ENCODE results near the gene KLK5.

KLK5 gene

DNA sequence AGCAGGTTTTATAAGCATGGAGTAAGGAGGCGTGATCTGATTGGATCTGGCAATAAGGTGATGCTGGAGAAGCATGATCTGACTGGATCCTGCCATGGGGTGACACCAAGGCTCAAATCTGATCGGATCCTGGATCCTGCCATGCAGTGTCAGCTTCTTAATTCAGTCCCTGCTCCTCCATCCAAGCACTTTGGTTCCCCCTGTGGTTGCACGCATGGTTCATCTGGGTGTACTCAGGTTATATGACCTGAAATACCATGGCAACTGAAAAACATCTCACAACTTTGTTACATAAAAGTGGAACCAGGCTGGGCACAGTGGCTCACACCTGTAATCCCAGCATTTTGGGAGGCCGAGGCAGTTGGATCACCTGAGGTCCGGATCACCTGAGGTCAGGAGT, 24.0 kb downstream of the KLK5 start:
- H3K4me2 ChIP-seq (ENCODE audit: low read depth, low read length, poor library complexity, severe bottlenecking): no peak overlapping the region
- H3K4me3 ChIP-seq (ENCODE audit: low read length, poor library complexity, severe bottlenecking): no peak overlapping the region
- TF ChIP-seq CTCF (conservative IDR thresholded peaks at IDR 0.05; ENCODE audit: low read length) (no peak), EZH2phosphoT487 (IDR thresholded peaks at IDR 0.05; ENCODE audit: borderline replicate concordance) (no peak)
- no peaks in the 10 kb centered on the region for H3K36me3 ChIP-seq (ENCODE audit: insufficient read depth, low read length)
- no peaks in the 10 kb centered on the region for H3K9me2 ChIP-seq (replicated peaks; ENCODE audit: low read depth, low read length)
- H3K9me3 ChIP-seq (ENCODE audit: insufficient read depth, low read depth, low read length): no peaks in the 10 kb centered on the region
- no peaks in the 10 kb centered on the region for H4K20me1 ChIP-seq (ENCODE audit: insufficient read depth, low read length, poor library complexity, severe bottlenecking)
- H3K9ac ChIP-seq (ENCODE audit: low read depth, low read length, poor library complexity, severe bottlenecking): no peak overlapping the region
- no peak overlapping the region for H2AFZ ChIP-seq (ENCODE audit: low read length)
- no peaks in the 10 kb centered on the region for H3K27me3 ChIP-seq (ENCODE audit: insufficient read depth, low read length, poor library complexity, severe bottlenecking)
- H3K4me1 ChIP-seq (ENCODE audit: insufficient read depth, low read length, poor library complexity, severe bottlenecking): no peaks in the 10 kb centered on the region
- H3K79me2 ChIP-seq (ENCODE audit: insufficient read depth, low read length): no peaks in the 10 kb centered on the region
- no peaks in the 10 kb centered on the region for H3F3A ChIP-seq (ENCODE audit: low read depth)

DNA sequence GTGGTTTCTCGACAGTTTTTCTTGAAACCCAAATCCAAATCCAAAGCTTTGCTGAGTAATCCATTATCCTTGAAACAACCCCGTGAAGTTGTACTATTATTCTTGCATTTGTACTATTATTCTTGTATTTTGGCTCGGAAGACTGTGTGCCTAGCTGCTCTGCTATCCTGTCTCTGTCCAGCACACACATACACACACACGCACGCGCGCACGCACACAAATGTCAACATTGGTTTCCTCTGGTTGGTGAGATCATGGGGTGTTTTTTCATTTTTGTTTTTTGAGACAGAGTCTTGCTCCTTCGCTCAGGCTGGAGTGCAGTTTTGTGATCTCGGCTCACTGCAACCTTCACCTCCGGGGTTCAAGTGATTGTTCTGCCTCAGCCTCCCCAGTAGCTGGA, 26.7 kb downstream of the KLK5 start:
- H3K9me3 ChIP-seq (ENCODE audit: insufficient read depth, low read depth, low read length): no peaks in the 10 kb centered on the region
- H3K9me2 ChIP-seq (replicated peaks; ENCODE audit: low read depth, low read length): no peaks in the 10 kb centered on the region
- H3K4me1 ChIP-seq (ENCODE audit: insufficient read depth, low read length, poor library complexity, severe bottlenecking): peaks cover 7% of the 10 kb centered on the region
- H4K20me1 ChIP-seq (ENCODE audit: insufficient read depth, low read length, poor library complexity, severe bottlenecking): no peaks in the 10 kb centered on the region
- no peak overlapping the region for H3K9ac ChIP-seq (ENCODE audit: low read depth, low read length, poor library complexity, severe bottlenecking)
- no peaks in the 10 kb centered on the region for H3K27me3 ChIP-seq (ENCODE audit: insufficient read depth, low read length, poor library complexity, severe bottlenecking)
- H3K4me2 ChIP-seq (ENCODE audit: low read depth, low read length, poor library complexity, severe bottlenecking): no peak overlapping the region
- no peak overlapping the region for H3K4me3 ChIP-seq (ENCODE audit: low read length, poor library complexity, severe bottlenecking)
- H3K36me3 ChIP-seq (ENCODE audit: insufficient read depth, low read length): no peaks in the 10 kb centered on the region
- TF ChIP-seq CTCF (conservative IDR thresholded peaks at IDR 0.05; ENCODE audit: low read length) (no peak), EZH2phosphoT487 (IDR thresholded peaks at IDR 0.05; ENCODE audit: borderline replicate concordance) (no peak)
- H2AFZ ChIP-seq (ENCODE audit: low read length): no peak overlapping the region
- no peaks in the 10 kb centered on the region for H3F3A ChIP-seq (ENCODE audit: low read depth)
- no peaks in the 10 kb centered on the region for H3K79me2 ChIP-seq (ENCODE audit: insufficient read depth, low read length)

- no peak overlapping the region for H3K4me2 ChIP-seq (ENCODE audit: low read depth, low read length, poor library complexity, severe bottlenecking)
- TF ChIP-seq EZH2phosphoT487 (IDR thresholded peaks at IDR 0.05; ENCODE audit: borderline replicate concordance) (no peak), CTCF (conservative IDR thresholded peaks at IDR 0.05; ENCODE audit: low read length) (no peak)
- H3K4me3 ChIP-seq (ENCODE audit: low read length, poor library complexity, severe bottlenecking): no peak overlapping the region
- no peaks in the 10 kb centered on the region for H3K79me2 ChIP-seq (ENCODE audit: insufficient read depth, low read length)
- no peak overlapping the region for H2AFZ ChIP-seq (ENCODE audit: low read length)
- H3K9me2 ChIP-seq (replicated peaks; ENCODE audit: low read depth, low read length): no peaks in the 10 kb centered on the region
- no peaks in the 10 kb centered on the region for H3K36me3 ChIP-seq (ENCODE audit: insufficient read depth, low read length)
- peaks cover 7% of the 10 kb centered on the region for H3K4me1 ChIP-seq (ENCODE audit: insufficient read depth, low read length, poor library complexity, severe bottlenecking)
- H3K27me3 ChIP-seq (ENCODE audit: insufficient read depth, low read length, poor library complexity, severe bottlenecking): no peaks in the 10 kb centered on the region
- H3K9ac ChIP-seq (ENCODE audit: low read depth, low read length, poor library complexity, severe bottlenecking): no peak overlapping the region
- H3F3A ChIP-seq (ENCODE audit: low read depth): no peaks in the 10 kb centered on the region
- no peaks in the 10 kb centered on the region for H4K20me1 ChIP-seq (ENCODE audit: insufficient read depth, low read length, poor library complexity, severe bottlenecking)
- H3K9me3 ChIP-seq (ENCODE audit: insufficient read depth, low read depth, low read length): no peaks in the 10 kb centered on the region
These were observed 27.1 kb downstream of the KLK5 start for GRCh38 chr19:50925734-50926133.

Data from Loucy (cell line).